HCT116 (cell line): ENCODE results near the gene GRK1. TPM values are rescaled to one million over a fixed set of nuclear protein-coding genes. Genes with fewer than 3 reads are reported as not detected.

ENCODE experiments used
- ATAC-seq: fragments of 200-7000 bp; cut with Tn5 transposase; 2 replicates; pipeline ENCODE4 v1.9.1; 2020; ENCODE audit warnings: mild to moderate bottlenecking, moderate library complexity
- BruUV-seq: library from RNA; stranded (reverse); fragments of 400-500 nt; replicated peaks from 2 replicates; lab custom pipeline; 2021; lab: Mats Ljungman, UMichigan
- CTCF ChIA-PET: fragments of 300-600 bp; sonication (Branson Sonifier 250); formaldehyde crosslinking; loops from one replicate; lab custom pipeline; 2021; ENCODE audit warnings: antibody characterized with exemption; lab: Charles Lee
- POLR2A ChIA-PET: fragments of 300-600, 350-600 bp; sonication (Branson Sonifier 250); formaldehyde crosslinking; loops from one replicate; lab custom pipeline; 2021; ENCODE audit warnings: antibody characterized with exemption; lab: Charles Lee
- RAD21 ChIA-PET, 2 experiments: fragments of 300-600 bp; sonication (Branson Sonifier 250); formaldehyde crosslinking; loops; one replicate each; lab custom pipeline; 2023; ENCODE audit warnings: low total read pairs in 2 of 2; ENCODE audit not compliant: uncharacterized antibody in 2 of 2, unreplicated experiment in 2 of 2, low non-redundant PET in 1 of 2; lab: Charles Lee
- DNase-seq: peaks from one replicate; pipeline ENCODE4 v3.0.0-alpha.2; 2010; ENCODE audit warnings: low read depth, low spot score
- H2AFZ ChIP-seq: fragments of 200-600 bp; shearing (Covaris generic), sonication (generic); 2 replicates; pipeline ENCODE4 v1.6.1; 2017; ENCODE audit warnings: low read depth, mixed run types, mixed read lengths, antibody characterized with exemption, low read length; ENCODE audit not compliant: poor library complexity, severe bottlenecking
- H3K27ac ChIP-seq: 2 replicates; pipeline ENCODE4 v1.5.1; 2012; ENCODE audit warnings: low read depth, low read length
- H3K27me3 ChIP-seq: fragments of 200-600 bp; sonication (generic); 2 replicates; pipeline ENCODE4 v1.6.1; 2016; ENCODE audit warnings: mixed run types, low read length, mixed read lengths; ENCODE audit not compliant: insufficient read depth
- H3K36me3 ChIP-seq, 2 experiments: fragments of 200-500 bp in 1 of 2; fragments of 200-600 bp in 1 of 2; sonication (Bioruptor generic) in 1 of 2; sonication (generic) in 1 of 2; 2 replicates each; pipeline versions ENCODE4 v1.5.1 to v1.6.1; 2014 to 2016; ENCODE audit warnings: low read length in 2 of 2, inconsistent platforms in 1 of 2, mixed read lengths in 1 of 2, mixed run types in 1 of 2; ENCODE audit not compliant: insufficient read depth in 2 of 2, control insufficient read depth in 1 of 2
- H3K4me1 ChIP-seq, 2 experiments: fragments of 200-600 bp in 1 of 2; sonication (generic) in 1 of 2; 2 replicates each; pipeline versions ENCODE4 v1.5.1 to v1.6.1; 2012 to 2017; ENCODE audit warnings: low read length in 2 of 2, inconsistent platforms in 1 of 2, mild to moderate bottlenecking in 1 of 2, mixed read lengths in 1 of 2, mixed run types in 1 of 2, moderate library complexity in 1 of 2; ENCODE audit not compliant: insufficient read depth in 2 of 2, control insufficient read depth in 1 of 2
- H3K4me2 ChIP-seq: fragments of 200-600 bp; sonication (generic); 2 replicates; pipeline ENCODE4 v1.6.1; 2017; ENCODE audit warnings: mixed run types, low read length, mixed read lengths
- H3K4me3 ChIP-seq, 2 experiments: fragments of 200-600 bp in 1 of 2; sonication (generic) in 1 of 2; replicated peaks in 1 of 2; 2 replicates each; pipeline ENCODE4 v1.5.1; 2011 to 2016; ENCODE audit warnings: low read length in 2 of 2, control low read depth in 1 of 2, low read depth in 1 of 2, mild to moderate bottlenecking in 1 of 2, mixed read lengths in 1 of 2, mixed run types in 1 of 2
- H3K79me2 ChIP-seq: fragments of 200-600 bp; sonication (generic); 2 replicates; pipeline ENCODE4 v1.6.1; 2017; ENCODE audit warnings: mild to moderate bottlenecking, mixed run types, low read length, moderate library complexity, mixed read lengths; ENCODE audit not compliant: insufficient read depth
- H3K9ac ChIP-seq: fragments of 200-600 bp; sonication (generic); 2 replicates; pipeline ENCODE4 v1.6.1; 2016; ENCODE audit warnings: low read length, mixed read lengths
- H3K9me2 ChIP-seq: fragments of 200-600 bp; sonication (generic), shearing (Covaris generic); 2 replicates; pipeline ENCODE4 v1.6.1; 2017; ENCODE audit warnings: mixed run types, mild to moderate bottlenecking, moderate library complexity; ENCODE audit not compliant: insufficient read depth
- H3K9me3 ChIP-seq, 2 experiments: fragments of 200-500 bp in 1 of 2; fragments of 200-600 bp in 1 of 2; sonication (Bioruptor generic) in 1 of 2; sonication (generic) in 1 of 2; 2 replicates each; pipeline ENCODE4 v1.6.1; 2014 to 2017; ENCODE audit warnings: low read length in 2 of 2, mixed read lengths in 2 of 2, inconsistent platforms in 1 of 2, low read depth in 1 of 2, mild to moderate bottlenecking in 1 of 2, mixed run types in 1 of 2, moderate library complexity in 1 of 2; ENCODE audit not compliant: control insufficient read depth in 1 of 2, insufficient read depth in 1 of 2
- H4K20me1 ChIP-seq: fragments of 200-600 bp; sonication (generic), shearing (Covaris generic); 2 replicates; pipeline ENCODE4 v1.6.1; 2017; ENCODE audit warnings: mixed run types, mild to moderate bottlenecking, moderate library complexity; ENCODE audit not compliant: insufficient read depth
- CBX3 ChIP-seq: IDR thresholded peaks from 2 replicates; pipeline ENCODE4 v1.6.1; 2012; ENCODE audit warnings: low read depth
- EZH2 ChIP-seq: fragments of 200-600 bp; sonication (generic); IDR thresholded peaks from 2 replicates; pipeline ENCODE4 v1.6.1; 2017; ENCODE audit warnings: antibody characterized with exemption, mixed run types
- FOSL1 ChIP-seq: IDR thresholded peaks from 2 replicates; pipeline ENCODE4 v1.6.1; 2012; ENCODE audit warnings: low read depth
- JUND ChIP-seq: IDR thresholded peaks from 2 replicates; pipeline ENCODE4 v1.6.1; 2012
- POLR2AphosphoS5 ChIP-seq: IDR thresholded peaks from 2 replicates; pipeline ENCODE4 v1.6.1; 2011; ENCODE audit warnings: mild to moderate bottlenecking, low read depth, low read length, moderate library complexity
- SIN3A ChIP-seq: IDR thresholded peaks from 2 replicates; pipeline ENCODE4 v1.6.1; 2012; ENCODE audit warnings: low read depth
- TCF7L2 ChIP-seq: IDR thresholded peaks from 2 replicates; pipeline ENCODE4 v1.7.0; 2011; ENCODE audit warnings: borderline replicate concordance, inconsistent platforms; ENCODE audit not compliant: insufficient read depth, insufficient read length; ENCODE audit errors: extremely low read depth
- YY1 ChIP-seq: IDR thresholded peaks from 2 replicates; pipeline ENCODE4 v1.6.1; 2011; ENCODE audit warnings: low read length, low read depth, moderate library complexity, mild to moderate bottlenecking; ENCODE audit not compliant: insufficient replicate concordance; ENCODE audit errors: extremely low read depth
- ZFX ChIP-seq: fragments of 450-650 bp; IDR thresholded peaks from 2 replicates; pipeline ENCODE4 v1.6.1; 2017
- intact Hi-C: fragments of 100-400 bp; cut with micrococcal nuclease; formaldehyde crosslinking; loops from 2 replicates; pipeline ENCODE4 v1.10.0; 2022
- total RNA-seq: library from RNA; stranded (reverse); gene quantifications from one replicate; pipeline ENCODE4 v1.2.1, GENCODE V29; 2021; ENCODE audit not compliant: unreplicated experiment
- TF ChIP-seq, protein P1 (sequence below): IDR thresholded peaks from 2 replicates; pipeline ENCODE4 v1.6.1; 2012

The GRK1 gene
- total RNA-seq, 1 experiment from 2014 or later, result not detected

DNA sequence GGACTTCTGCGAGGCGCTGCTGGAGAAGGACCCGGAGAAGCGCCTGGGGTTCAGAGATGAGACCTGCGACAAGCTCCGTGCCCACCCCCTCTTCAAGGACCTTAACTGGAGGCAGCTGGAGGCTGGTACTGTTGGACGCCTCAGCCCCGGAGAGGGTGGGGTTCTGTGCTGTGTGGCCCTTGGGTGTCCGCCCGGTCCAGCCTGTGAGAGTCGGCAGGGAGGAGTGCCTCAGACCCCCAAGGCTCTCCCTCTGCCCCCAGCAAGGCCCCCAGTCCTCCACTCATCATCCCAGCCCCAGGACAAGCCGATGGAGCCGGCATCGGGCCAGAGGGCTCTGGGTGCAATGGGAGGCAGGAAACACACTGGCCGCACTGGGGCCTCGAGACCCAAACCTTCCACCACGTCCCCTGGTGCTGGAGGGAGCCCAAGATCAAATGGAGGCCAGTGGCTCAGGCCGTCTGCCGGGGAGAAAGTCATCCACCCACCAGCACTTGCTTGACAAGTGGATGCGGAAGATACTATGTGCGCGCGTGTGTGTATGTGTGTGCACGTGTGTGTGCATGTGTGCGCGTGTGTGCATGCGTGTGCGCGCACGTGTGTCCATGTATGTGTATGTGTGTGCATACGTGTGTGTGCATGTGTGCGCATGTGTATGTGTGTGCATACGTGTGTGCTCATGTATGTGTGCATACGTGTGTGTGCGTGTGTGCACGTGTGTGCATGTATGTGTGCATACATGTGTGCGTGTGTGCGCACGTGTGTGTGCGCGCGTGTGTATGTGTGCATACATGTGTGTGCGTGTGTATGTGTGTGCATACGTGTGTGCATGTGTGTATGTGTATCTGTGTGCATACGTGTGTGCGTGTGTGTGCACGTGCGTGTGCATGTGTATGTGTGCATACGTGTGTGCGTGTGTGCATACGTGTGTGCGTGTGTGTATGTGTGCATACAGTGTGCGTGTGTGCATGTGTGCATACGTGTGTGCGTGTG is 66.2 kb downstream of the GRK1 start:
- no peak overlapping the region for H3K4me3 ChIP-seq
- POLR2A ChIA-PET, result no interaction called here

DNA sequence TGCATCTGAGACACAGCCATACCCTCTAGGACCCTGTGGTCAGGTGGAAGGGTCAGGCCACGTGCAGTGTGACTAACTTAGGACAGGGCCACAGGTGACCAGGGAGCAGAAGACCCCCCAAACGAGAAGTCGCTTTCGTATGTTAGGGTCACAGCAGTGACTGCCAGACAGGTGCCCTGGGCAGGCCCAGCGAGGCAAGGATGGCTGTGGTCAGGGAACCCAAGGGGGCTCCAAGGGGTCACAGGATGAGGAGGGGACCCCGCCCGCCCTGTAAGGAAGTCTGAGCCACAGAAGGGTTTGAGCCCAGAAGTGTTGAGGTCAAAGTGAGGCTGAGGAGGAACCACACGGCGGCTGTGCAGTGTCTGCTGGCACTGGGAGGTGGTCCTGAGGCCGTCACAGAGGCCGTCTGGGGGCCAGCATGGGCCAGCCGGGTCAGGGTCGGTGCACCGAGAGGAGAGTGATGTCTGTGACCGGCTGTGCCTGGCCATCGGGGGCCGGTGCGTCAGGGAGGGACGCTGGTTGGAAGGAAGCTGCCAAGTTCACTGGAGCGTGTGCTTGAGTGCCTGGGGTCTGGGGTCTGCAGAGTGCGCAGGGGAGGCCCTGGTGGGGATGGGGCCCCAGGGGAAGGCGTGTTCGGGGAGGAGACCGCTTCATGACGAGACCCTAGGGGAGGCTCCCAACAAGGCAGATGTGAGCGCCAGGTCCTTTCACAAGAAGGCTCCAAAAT is 67.2 kb downstream of the GRK1 start:
- Histone ChIP-seq H2AFZ (no peak overlapping the region), H3K4me3 (no peak overlapping the region), H3K27ac (no peak overlapping the region), H3K4me2 (no peak overlapping the region), H3K79me2 (no peaks in the 10 kb centered on the region), H3K9me3 (peaks cover 0 to 5% of the 10 kb centered on the region in 2 experiments; a peak in 2 of 4 replicates), H4K20me1 (no peaks in the 10 kb centered on the region), H3K27me3 (no peaks in the 10 kb centered on the region), H3K9me2 (no peaks in the 10 kb centered on the region), H3K9ac (no peak overlapping the region), H3K4me1 (no peaks in the 10 kb centered on the region), H3K36me3 (no peaks in the 10 kb centered on the region)
- no peak for ATAC-seq
- DNase-seq, result no peak
- RAD21 ChIA-PET, result no interaction called here
- POLR2A ChIA-PET, result no interaction called here
- no TSS peak for BruUV-seq
- CTCF ChIA-PET, result no interaction called here
- TF ChIP-seq, protein P1, sequence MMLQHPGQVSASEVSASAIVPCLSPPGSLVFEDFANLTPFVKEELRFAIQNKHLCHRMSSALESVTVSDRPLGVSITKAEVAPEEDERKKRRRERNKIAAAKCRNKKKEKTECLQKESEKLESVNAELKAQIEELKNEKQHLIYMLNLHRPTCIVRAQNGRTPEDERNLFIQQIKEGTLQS, result no peak
- TF ChIP-seq ZFX, result no peak
- no peak for TF ChIP-seq FOSL1
- TF ChIP-seq SIN3A, result no peak
- no peak for TF ChIP-seq CBX3
- no peak for TF ChIP-seq JUND
- no peak for TF ChIP-seq EZH2
- intact Hi-C loops, result no loop called here

More for the DNA sequence above, 66.2 kb downstream of the GRK1 start:
- no peaks in the 10 kb centered on the region for H3K36me3 ChIP-seq
- H3K9me2 ChIP-seq, result no peaks in the 10 kb centered on the region
- no peaks in the 10 kb centered on the region for H4K20me1 ChIP-seq
- no peak for ATAC-seq
- H3K4me1 ChIP-seq, result no peaks in the 10 kb centered on the region
- DNase-seq, result no peak
- no peak overlapping the region for H2AFZ ChIP-seq
- ChIA-PET RAD21 (no interaction called here), CTCF (no interaction called here)
- no peak overlapping the region for H3K27ac ChIP-seq
- H3K4me2 ChIP-seq, result no peak overlapping the region
- no peaks in the 10 kb centered on the region for H3K27me3 ChIP-seq
- H3K79me2 ChIP-seq, result no peaks in the 10 kb centered on the region
- intact Hi-C loops, result no loop called here
- no peak overlapping the region for H3K9ac ChIP-seq
- BruUV-seq, result no TSS peak
- peaks cover 0 to 5% of the 10 kb centered on the region in 2 experiments; a peak in 2 of 4 replicates for H3K9me3 ChIP-seq
- TF ChIP-seq SIN3A, result no peak
- no peak for TF ChIP-seq POLR2AphosphoS5
- TF ChIP-seq YY1, result no peak
- TF ChIP-seq EZH2, result no peak
- TF ChIP-seq TCF7L2, result no peak
- TF ChIP-seq JUND, result no peak
